HCEC 1CT (cell line): ENCODE data around the gene PHACTR1.
A peak's percentile ranks its signal among the peaks of the same experiment; 100 is the strongest.

Experiments used
- DNase-seq: peaks from one replicate; pipeline ENCODE4 v3.0.0-alpha.2; 2017

The PHACTR1 gene

DNA sequence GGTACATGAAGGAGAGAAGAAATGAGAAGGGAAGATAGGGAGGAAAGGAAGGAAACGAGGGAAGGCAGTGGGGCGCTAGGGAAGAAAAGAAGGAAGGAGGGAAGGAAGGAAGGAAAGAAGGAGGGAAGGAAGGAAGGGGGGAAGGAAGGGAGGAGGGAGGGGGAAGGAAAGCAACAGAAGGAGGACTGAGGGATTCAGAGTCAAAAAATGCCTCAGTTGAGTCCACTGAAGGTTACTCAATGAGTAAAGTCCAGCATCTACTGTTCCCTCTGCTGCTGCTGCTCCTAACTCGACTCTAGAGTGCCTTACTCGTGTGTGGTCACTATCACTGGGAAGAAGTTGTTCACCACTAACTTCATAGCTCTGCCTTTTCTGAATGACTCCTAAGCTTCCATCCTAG is 33.8 kb downstream of the PHACTR1 start:
- no peak for DNase-seq

DNA sequence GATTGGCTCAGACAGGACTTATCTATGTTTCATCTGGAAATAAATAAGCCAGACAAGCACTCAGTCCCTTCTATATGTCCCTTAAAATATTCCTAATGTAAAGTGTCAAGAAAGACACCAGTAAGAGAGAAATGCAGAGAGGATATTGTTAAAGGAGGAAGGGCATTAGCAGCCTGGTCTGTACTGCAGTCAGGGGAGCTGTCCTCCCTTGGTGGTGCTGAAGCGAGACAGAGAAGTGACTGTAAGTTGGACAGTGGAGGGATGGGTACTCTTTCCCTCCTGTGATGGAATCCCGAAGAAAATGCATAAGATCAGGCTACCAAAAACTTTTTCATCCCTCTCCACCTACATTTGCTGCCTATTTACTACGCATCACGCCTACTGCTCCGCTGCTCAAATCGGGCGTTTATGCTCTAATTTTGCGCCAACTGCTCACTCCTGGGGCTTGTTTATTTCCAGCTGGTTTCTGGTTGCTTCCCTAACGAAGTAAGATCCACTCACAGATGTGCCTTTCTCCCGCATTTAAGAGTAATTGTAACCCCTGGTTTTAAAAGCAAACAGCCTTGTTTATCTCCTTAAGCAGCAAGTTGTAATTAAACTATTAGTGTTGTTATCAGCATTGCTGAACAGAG is 35.2 kb downstream of the PHACTR1 start:
- peak; percentile 31 for DNase-seq

DNA sequence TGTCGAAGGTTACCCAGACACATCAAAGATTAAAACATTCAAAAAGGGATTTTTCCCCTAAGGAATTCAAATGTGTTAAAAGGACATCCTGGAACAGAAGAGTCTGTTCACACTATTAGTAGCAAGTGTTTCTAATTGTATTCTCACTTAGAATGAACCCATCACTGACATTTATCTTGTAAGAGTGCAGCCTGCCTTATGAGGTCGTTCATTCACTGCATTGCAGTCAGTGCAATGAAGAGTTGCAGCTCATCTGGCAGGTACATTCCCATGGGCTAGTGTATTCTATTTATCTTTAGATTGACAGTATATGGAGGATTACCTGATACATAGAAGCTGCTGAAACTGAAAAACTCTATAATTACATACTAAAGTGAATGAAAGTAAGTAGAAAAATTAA is 36.5 kb downstream of the PHACTR1 start:
- no peak for DNase-seq

DNA sequence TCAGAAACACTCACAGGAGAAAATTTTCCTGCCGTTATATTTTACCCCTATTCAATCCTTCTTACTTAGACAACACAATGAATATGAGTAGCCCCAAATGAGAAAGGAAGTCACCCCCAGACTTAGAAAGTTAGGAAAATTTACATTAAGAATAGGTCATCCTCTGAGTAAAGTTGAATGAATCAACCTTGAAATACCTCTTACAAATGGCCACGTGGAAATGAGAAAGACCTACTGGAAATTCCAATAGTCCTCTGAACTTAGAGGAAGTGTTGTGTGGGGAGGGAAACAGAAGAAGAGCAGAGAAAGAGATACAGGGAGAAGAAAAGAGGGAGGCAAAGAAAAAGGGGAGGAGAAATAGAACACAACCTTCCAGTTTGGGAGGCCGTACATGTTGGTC is 43.7 kb downstream of the PHACTR1 start:
- peak; percentile 22 for DNase-seq

DNA sequence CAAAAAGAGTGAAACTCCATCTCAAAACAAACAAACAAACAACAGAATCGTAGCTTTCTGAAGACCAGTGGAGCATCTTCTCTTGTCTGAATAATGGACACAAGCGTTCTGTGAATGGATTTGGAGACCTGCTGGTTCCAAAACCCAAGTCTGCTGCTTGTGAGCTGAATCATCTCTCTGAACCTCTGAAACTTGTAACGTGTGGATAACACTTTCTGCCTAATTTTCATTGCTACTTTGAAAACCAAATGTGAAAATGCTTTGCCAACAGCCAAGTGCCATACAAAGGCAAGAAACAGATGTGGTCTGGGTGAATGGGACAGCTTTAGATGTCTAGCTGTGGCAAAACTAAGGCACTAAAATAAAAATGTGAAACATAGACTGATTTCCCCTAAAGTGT is 44.3 kb downstream of the PHACTR1 start:
- peak; percentile 7 for DNase-seq

DNA sequence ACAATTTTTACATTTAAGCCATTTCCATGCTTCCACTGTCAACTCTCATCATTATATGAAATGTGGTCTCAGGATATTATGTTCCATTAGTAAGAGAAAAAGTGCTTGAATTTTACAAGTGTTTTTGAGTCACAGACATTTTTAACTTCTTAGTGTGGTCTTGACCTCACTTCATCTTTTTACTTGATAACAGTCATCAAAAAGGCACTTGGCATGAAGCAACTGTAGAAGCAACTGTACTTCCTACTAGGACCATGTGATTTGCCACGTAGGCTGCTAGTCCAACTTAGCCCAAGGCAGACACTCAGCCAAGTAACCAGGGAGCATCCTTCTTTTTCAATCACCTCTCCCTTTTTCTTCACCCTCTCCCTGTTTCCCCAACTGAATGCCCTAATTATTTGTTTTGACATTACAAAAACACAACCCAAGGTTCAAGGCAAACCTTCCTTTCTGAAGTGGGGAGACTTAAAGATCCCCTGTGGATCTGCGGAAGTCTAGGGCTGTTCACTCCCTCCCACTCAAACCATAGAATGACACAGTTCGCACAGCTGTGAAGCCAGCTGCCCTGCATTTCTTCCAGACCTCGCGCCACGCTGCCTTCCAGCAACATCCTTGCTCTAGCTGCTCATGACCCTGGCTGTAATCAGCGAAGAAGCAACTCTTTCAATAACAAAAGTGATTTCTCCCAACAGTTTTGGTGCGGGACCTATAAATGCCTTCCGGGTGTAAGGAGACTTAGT is 45.0 kb downstream of the PHACTR1 start:
- peak; percentile 95 for DNase-seq

DNA sequence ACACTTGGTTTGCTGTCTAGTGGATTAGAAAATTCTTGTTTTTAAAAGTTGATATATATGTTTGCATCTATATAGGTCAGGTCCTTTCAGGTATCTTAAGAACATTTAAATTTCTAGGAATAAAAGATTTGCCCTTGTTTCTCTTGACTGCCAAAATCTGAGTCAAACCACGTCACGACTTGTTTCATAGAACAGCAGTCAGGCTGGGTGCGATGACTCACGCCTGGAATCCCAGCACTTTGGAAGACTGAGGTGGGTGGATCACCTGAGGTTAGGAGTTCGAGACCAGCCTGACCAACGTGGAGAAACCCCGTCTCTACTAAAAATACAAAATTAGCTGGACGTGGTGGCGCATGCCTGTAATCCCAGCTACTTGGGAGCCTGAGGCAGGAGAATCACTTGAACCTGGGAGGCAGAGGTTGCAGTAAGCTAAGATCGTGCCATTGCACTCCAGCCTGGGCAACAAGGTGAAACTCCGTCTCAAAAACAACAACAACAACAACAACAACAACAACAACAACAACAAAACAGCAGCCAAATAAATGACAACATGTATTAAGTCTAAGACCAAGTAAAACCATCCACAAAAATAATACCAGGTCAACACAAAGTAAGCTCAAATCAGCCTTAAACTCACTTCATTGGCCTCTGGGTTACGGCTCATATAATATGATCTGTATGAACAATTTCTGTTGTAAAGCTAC is 46.3 kb downstream of the PHACTR1 start:
- peak; percentile 70 for DNase-seq

DNA sequence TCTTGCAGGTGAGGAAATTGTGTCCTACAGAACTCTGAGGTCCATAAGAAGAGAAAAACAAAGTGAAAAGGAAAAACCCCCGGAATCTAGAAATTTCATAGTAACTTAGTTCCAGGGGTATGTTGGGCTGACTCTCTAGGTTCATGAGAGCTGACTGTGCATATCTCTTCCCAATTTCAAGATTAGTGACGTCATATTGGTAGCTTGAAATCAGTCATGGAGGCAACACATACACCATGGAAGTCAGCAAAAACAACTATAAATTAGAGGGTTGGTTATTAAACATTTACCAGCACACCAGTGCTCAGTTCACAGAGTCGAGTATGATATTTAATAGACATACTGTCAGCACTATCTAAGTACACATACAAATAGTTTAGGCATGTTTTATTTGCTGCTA is 49.8 kb downstream of the PHACTR1 start:
- no peak for DNase-seq

DNA sequence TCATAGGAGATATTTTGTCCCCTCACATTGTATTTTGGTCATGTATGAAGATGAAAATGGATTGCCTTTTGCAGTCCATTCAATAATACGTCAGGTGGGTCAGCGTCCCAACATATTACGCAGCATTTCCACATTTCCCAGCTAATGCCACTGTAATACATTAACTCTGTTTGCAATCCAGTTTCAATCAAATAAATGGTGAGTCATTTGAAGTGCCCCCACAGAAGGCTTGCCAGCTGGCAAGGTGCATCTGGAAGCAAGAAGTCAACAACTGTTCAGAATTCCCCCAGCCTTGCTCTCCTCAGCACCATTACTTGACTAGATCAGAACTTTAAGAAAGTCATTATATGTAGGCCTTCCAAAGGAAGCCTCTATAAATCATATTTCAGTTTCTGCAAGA is 50.4 kb downstream of the PHACTR1 start:
- DNase-seq, result no peak

DNA sequence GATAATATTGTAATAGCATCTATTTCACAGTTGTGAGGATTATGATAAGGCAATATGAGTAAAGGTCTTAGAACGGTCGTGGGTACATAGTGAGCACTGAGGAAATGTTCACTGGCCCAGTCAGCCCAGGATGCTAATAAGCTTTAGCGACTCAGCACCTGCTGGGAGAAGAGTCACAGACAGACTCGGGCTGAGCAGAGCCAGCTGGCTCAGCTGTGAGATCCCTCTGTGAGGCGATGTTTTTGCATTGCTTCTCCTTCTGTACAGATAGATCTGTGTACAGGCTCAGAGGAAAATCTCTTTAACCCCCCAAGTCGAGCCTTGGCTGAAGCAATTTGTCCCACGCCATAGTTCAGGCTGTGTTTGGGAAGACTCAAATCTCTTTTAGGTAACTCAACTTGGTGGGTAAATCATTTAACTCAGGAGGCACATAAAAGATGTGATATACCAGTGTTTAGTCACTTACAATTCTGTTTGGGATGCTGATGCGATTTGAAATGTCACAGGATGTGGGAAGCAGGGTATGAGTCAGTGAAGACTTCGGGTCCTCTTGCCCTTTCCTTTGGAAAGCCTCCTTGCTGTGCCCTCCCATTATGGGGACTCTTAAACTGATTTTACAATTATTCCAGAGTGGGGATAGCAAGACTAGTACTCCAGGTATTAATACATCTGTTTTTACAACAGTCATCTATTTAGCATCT is 53.1 kb downstream of the PHACTR1 start:
- DNase-seq, result peak; percentile 39

DNA sequence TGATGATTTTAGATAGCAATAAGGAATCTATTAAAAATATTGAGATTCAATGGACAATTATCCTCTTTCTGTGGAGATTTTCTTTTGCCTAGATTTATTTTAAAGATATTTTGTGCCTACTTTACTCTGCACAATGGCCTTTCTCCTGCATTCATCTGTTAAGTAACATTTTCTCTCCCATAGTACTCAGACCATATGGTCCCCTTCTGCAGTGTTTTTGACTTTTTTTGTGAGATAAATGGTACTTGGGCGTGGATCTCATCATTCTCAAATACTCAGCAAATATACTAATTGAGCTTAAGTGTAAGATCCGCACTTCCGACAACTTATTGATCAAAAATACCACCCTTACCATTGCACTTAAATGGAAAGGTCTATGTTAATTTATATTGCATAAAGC is 55.8 kb downstream of the PHACTR1 start:
- DNase-seq, result no peak

DNA sequence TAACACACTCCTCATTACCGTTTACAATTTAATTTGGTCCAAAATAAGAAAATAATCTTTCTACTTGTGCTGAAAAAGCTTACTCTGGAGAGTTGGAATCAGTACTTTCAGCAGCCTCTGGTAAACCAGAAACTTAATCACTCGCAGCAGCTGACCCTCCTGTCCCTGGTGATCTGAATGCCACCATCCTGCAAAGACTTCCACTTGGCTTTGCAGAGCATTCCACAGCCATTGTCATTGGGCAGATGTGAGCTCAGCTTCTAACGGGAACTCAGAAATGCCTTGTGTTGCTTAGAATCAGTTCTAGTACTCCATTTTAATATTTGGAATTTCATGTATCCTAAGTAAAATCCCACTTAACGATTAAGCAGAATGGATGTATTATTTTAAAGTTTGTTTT is 59.7 kb downstream of the PHACTR1 start:
- DNase-seq, result no peak

DNA sequence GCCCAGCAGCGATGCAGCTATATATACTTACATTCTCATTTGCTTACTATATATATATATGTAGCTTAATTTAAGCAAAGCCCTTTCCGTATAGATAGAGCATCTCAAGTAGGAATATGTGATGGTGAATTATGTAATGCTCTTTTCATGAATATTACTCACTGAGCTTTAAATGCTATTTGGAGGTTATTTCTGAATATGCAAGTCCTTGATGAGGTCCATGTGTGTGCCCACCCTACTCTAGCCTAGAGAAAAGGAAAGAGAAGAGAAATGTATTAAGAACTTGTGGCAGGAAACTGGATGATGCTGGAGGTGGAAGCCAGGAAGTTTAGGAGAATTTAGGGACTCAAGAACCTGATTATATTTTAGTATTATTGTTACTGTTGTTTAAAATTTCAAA is 63.2 kb downstream of the PHACTR1 start:
- DNase-seq, result no peak

DNA sequence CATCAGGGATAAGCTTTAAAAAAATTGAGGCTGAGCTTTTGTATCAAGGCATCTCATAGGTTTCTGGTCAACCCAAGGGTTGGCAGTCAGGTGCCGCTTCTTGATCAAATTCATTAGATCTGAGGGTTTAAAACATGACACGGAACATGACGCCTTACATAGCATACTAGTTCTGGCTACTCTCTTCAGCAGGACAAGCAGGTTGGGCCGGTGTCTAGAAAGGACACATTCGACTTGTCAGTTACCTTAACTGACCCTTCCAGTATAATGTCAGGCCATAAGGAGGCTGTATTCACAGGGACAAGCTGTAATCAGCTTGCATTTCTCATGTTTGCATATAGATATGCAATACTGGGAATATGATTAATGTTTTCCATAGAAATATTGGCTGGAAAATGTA is 65.6 kb downstream of the PHACTR1 start:
- no peak for DNase-seq

DNA sequence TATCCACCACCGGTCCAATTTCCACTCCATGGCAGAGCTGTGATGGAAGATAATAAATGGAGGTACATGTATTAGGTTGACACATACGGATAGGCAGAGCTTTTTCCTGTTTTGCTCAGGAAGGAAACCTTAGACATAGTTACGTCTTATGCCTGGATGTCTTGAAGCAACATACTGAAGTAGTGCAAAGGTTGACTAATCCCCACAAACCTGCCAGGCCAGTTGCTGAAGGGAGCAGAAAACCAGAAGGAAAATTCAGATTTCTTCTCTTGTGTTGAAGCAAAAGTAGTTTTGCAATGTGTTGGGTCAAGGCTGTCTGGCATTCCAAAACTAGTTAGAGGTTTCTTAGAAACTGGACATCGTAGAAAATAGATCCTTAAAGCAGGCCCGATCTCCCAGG is 68.7 kb downstream of the PHACTR1 start:
- no peak for DNase-seq

DNA sequence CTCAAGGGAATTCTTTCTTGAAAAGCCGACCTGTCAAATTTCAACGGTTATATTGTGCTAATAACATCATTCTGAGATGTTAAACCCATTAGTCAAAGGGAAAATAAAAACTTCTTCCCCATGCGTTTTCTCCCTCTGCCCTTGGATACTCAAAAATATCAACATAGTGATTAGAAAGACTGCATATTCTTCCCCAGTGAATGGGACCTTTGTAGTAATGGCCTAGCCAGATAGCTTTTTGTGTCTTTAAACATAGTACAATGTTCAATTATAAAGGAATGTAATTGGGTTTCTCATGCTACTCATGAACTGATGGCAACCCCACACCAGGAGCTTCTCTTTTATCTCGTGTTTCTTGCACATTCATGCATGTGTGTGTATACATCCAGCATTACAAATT is 69.4 kb downstream of the PHACTR1 start:
- no peak for DNase-seq

DNA sequence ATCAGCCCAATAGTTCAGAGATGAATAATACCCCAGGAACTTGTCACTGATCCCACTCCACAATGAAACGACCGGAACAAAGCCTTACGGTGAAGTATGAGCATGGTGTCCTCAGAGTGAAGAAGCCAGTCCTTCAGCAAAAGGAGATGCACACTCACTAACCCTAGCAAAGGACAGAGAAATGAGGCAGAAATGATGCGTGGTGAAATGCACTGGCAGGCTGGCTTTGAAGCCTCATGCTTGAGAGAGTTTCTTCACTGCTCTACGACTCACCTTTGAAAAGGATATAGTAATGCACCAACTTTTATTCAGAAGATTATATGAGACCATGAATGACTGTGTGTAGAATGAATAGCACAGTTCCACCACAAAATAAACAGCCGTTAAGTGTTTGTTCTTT is 74.8 kb downstream of the PHACTR1 start:
- DNase-seq, result peak; percentile 26

DNA sequence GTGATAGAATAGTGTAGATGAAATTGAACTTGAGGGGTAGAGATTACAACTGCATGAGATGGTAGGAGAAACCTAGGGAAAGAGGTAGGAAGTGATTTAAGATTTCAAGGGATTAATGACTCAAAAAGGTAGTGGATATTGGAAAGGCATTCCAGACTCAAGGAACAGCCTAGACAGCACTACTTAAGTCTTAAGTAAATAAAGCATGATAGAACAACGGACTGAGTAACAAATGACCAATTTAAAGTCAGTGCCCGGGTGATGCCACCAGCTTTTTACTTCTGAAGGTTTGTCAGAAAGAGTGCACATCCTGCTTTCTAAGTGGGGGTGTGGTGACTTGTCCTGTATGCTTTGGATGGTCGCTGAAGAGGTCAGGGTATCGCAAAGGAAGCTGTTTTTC is 81.8 kb downstream of the PHACTR1 start:
- no peak for DNase-seq

DNA sequence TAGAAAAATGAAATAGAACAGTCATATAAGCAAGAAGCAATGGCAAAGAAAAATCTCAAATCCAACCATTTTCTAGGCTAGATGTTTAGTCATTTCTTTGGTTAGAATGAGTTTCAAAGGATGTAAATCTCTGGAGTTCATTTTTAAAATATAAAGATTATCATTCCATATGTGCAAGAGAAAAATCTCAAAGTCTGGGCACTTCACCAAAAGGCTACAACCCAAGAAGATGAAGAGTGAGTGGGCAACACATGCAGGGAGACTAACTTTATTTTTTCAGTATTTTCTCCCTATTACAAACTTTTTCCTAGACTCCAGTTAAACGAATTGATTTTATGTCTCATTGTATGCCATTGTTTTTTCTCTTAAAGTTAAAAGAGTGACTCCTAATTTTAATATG is 83.6 kb downstream of the PHACTR1 start:
- no peak for DNase-seq

DNA sequence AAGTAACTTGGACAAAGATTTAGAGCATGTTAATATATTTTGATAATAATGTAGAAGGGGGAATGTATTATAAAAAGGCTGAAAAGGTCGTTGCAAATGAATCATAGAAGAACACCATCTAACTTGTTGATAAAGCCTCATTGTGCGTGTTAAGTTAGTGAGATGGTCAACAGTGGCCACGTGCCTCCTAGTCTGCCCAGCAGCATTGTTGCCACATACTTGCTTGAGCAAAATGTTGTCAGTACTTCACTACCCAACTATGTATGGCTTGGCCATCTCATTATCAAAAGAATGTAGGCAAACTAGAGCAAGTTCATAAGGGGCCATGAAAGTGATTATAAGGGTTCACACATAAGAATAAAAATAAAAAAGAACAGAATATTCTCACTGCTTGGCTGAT is 84.6 kb downstream of the PHACTR1 start:
- peak; percentile 52 for DNase-seq

DNA sequence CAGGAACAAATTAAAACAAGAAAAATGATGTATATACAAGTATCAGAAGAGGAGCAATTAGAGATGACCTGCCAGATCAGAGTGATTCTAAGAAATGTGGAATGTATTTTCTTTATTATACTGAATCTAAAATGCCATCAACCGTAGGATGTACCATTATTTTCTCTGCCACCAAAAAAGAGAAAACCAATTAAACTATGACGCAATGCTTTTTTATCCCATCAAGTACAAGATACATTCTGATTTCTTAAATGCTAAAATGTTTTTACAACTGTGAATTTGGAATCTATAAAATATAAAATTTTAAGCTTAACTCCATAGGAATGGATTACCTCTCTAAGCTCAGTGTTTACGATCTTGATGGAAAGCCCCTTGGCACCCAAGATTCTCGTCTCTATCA is 85.9 kb downstream of the PHACTR1 start:
- no peak for DNase-seq

DNA sequence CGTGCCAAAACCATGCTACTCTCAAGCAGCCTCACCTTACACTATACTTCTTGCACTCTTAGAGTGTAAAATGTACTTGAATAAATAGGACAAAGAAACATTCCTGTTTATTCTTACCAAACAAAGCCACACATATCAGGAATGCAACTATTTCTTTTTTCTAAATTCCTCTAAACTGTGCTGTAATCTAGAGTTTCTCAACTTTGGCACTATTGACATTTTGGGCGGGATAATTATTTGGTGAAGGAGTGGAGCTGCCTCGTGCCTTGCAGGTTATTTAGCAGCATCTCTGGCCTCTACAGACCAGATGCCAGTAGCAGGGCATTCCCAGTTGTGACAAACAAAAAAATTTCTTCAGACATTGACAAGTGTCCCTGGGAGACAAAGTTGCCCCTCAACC is 86.9 kb downstream of the PHACTR1 start:
- DNase-seq, result no peak

DNA sequence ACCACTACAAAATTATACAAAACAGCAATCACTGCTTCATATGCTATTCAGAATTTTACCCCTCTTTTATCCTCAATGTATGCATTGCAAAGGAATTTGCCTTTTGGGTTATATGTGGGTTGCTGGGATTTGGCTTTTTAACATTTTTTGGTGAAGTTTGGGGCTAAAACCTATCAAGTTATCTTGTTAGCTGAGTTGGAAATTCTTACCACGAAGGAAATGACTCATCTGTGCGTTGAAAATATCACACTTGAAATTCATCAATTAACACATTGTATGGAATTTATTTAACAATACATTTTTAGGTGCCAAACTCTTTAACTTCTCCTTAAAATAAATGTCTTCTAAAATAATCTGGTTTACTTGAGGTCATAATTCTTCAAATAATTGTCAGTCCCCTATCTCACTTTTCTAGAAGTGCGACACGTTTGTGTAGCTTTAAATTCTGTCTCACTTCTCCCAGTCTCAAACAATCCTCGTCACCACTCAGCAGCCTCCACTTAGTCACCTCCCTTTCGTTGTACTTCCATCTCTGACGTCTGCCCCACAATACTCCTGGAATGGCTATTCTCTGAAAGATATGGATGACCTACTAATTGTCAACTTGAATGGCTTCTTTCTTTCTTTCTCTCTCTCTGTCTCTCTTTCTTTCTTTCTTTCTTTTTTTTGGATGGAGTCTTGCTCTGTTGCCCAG is 88.5 kb downstream of the PHACTR1 start:
- peak; percentile 49 for DNase-seq
